B cell (primary cell): ENCODE measurements around the gene CD72. TPM values are rescaled to one million over a fixed set of nuclear protein-coding genes. Genes with fewer than 3 reads are reported as not detected.

Experiments
- ATAC-seq: fragments of 200-7000 bp; cut with Tn5 transposase; one replicate; pipeline ENCODE4 v1.10.0; 2021; ENCODE audit warnings: low read depth, mild to moderate bottlenecking, moderate number of reproducible peaks, moderate library complexity
- CTCF ChIA-PET: fragments of 350-600 bp; sonication (Branson Sonifier 250); formaldehyde crosslinking; loops from one replicate; lab custom pipeline; 2021; ENCODE audit warnings: antibody characterized with exemption, inconsistent platforms; lab: Charles Lee
- POLR2A ChIA-PET: fragments of 350-600 bp; sonication (Branson Sonifier 250); formaldehyde crosslinking; loops from one replicate; lab custom pipeline; 2021; ENCODE audit warnings: antibody characterized with exemption; lab: Charles Lee
- DNase-seq: peaks from one replicate; pipeline ENCODE4 v3.0.0; 2013
- H2AFZ ChIP-seq: 2 replicates; pipeline ENCODE4 v1.6.1; 2012; ENCODE audit warnings: mild to moderate bottlenecking, low read depth, low read length; ENCODE audit not compliant: insufficient read depth, poor library complexity, severe bottlenecking
- H3K27ac ChIP-seq, 2 donors: 1 replicate in 1 of 2; 2 replicates in 1 of 2; pipeline ENCODE4 v1.5.1; 2012 to 2013; ENCODE audit warnings: low read length in 2 of 2, mild to moderate bottlenecking in 2 of 2, moderate library complexity in 1 of 2
- H3K27me3 ChIP-seq, 4 experiments: fragments of 200-600 bp in 1 of 4; sonication (generic) in 1 of 4; replicated peaks in 1 of 4; 1 replicate in 2 of 4; 2 replicates in 2 of 4; pipeline versions ENCODE4 v1.6.1 to v1.7.0; 2013 to 2016; ENCODE audit warnings: low read length in 3 of 4, mild to moderate bottlenecking in 2 of 4, mixed read lengths in 1 of 4, moderate library complexity in 1 of 4; ENCODE audit not compliant: insufficient read depth in 4 of 4, control insufficient read depth in 3 of 4; ENCODE audit errors: control extremely low read depth in 1 of 4
- H3K36me3 ChIP-seq, 2 experiments: replicated peaks in 1 of 2; 1 replicate in 1 of 2; 2 replicates in 1 of 2; pipeline versions ENCODE4 v1.6.1 to v1.7.1; 2013; ENCODE audit warnings: low read length in 1 of 2; ENCODE audit not compliant: insufficient read depth in 2 of 2, control insufficient read depth in 1 of 2; ENCODE audit errors: control extremely low read depth in 1 of 2, extremely low read depth in 1 of 2
- H3K4me1 ChIP-seq, 2 donors: fragments of 200-600 bp in 1 of 2; sonication (generic) in 1 of 2; 1 replicate in 1 of 2; 2 replicates in 1 of 2; pipeline versions ENCODE4 v1.5.1 to v1.6.1; 2013 to 2017; ENCODE audit warnings: low read length in 2 of 2; ENCODE audit not compliant: control insufficient read depth in 2 of 2, insufficient read depth in 2 of 2
- H3K4me2 ChIP-seq: replicated peaks from 2 replicates; pipeline ENCODE3; 2012; ENCODE audit warnings: mild to moderate bottlenecking, low read depth, low read length; ENCODE audit not compliant: poor library complexity, severe bottlenecking
- H3K4me3 ChIP-seq, 5 experiments: fragments of 200-600 bp in 1 of 5; sonication (generic) in 1 of 5; 1 replicate in 3 of 5; 2 replicates in 2 of 5; pipeline versions ENCODE4 v1.5.1 to v1.7.0; 2011 to 2016; ENCODE audit warnings: low read length in 4 of 5, mild to moderate bottlenecking in 4 of 5, low read depth in 2 of 5, control low read depth in 1 of 5, moderate library complexity in 1 of 5; ENCODE audit not compliant: insufficient read depth in 1 of 5; ENCODE audit errors: control extremely low read depth in 1 of 5, extremely low read depth in 1 of 5
- H3K79me2 ChIP-seq: fragments of 200-600 bp; sonication (generic); one replicate; pipeline ENCODE4 v1.6.0; 2016; ENCODE audit warnings: low read length; ENCODE audit not compliant: control insufficient read depth, insufficient read depth
- H3K9ac ChIP-seq: fragments of 200-600 bp; sonication (generic); 2 replicates; pipeline ENCODE4 v1.6.1; 2017; ENCODE audit warnings: mild to moderate bottlenecking, low read length, moderate library complexity
- H3K9me3 ChIP-seq, 3 donors: one replicate each; pipeline versions ENCODE4 v1.6.1 to v1.7.1; 2013; ENCODE audit warnings: low read length in 2 of 3; ENCODE audit not compliant: control insufficient read depth in 2 of 3, insufficient read depth in 1 of 3; ENCODE audit errors: control extremely low read depth in 1 of 3
- H4K20me1 ChIP-seq: 2 replicates; pipeline ENCODE4 v1.6.0; 2012; ENCODE audit warnings: mild to moderate bottlenecking, low read length; ENCODE audit not compliant: insufficient read depth, control insufficient read depth, poor library complexity, severe bottlenecking
- H3K27ac Mint-ChIP-seq: one replicate; pipeline ENCODE4 v1.8.0; 2021; ENCODE audit warnings: mixed read lengths
- H3K27me3 Mint-ChIP-seq: one replicate; pipeline ENCODE4 v1.8.0; 2021; ENCODE audit warnings: mixed read lengths
- H3K4me1 Mint-ChIP-seq: one replicate; pipeline ENCODE4 v1.8.0; 2021; ENCODE audit warnings: mixed read lengths
- H3K4me3 Mint-ChIP-seq: one replicate; pipeline ENCODE4 v1.8.0; 2021; ENCODE audit warnings: mixed read lengths
- H3K9me3 Mint-ChIP-seq: one replicate; pipeline ENCODE4 v1.8.0; 2022; ENCODE audit warnings: mixed read lengths; ENCODE audit not compliant: insufficient read depth
- EZH2 ChIP-seq: IDR thresholded peaks from 2 replicates; pipeline ENCODE4 v1.6.1; 2012; ENCODE audit warnings: borderline replicate concordance, low read depth, mild to moderate bottlenecking, moderate library complexity, low read length; ENCODE audit not compliant: insufficient read depth, poor library complexity, severe bottlenecking
- WGBS: methylation state at CpG from one replicate; pipeline ENCODE4 v1.1.5; 2013; ENCODE audit warnings: missing lambda C conversion rate; ENCODE audit not compliant: insufficient coverage; 5-methylcytosine and 5-hydroxymethylcytosine counted together
- intact Hi-C: fragments of 100-400 bp; cut with micrococcal nuclease; formaldehyde crosslinking; loops from one replicate; pipeline ENCODE4 v1.10.0; 2022
- polyA plus RNA-seq: library from polyadenylated mRNA; depleted of rRNA; stranded (reverse); fragments of >200 nt; gene quantifications from 2 replicates; pipeline ENCODE4 v1.2.3, GENCODE V29; 2012
- total RNA-seq, 2 donors: library from RNA; stranded (reverse); fragments of 120-200 nt in 1 of 2; gene quantifications; 1 replicate in 1 of 2; 2 replicates in 1 of 2; pipeline versions ENCODE4 v1.2.3 to v1.2.4, GENCODE V29; 2013 to 2022
- TF ChIP-seq, protein P1 (sequence below): fragments of 200-600 bp; IDR thresholded peaks from one replicate; pipeline ENCODE4 v1.8.0; 2022; ENCODE audit warnings: antibody characterized with exemption, mild to moderate bottlenecking

The CD72 gene
- total and polyA plus RNA-seq, 2 donors (not counting 1 experiment from before 2014, with no cell fraction given) = 94.6 to 436 TPM

DNA sequence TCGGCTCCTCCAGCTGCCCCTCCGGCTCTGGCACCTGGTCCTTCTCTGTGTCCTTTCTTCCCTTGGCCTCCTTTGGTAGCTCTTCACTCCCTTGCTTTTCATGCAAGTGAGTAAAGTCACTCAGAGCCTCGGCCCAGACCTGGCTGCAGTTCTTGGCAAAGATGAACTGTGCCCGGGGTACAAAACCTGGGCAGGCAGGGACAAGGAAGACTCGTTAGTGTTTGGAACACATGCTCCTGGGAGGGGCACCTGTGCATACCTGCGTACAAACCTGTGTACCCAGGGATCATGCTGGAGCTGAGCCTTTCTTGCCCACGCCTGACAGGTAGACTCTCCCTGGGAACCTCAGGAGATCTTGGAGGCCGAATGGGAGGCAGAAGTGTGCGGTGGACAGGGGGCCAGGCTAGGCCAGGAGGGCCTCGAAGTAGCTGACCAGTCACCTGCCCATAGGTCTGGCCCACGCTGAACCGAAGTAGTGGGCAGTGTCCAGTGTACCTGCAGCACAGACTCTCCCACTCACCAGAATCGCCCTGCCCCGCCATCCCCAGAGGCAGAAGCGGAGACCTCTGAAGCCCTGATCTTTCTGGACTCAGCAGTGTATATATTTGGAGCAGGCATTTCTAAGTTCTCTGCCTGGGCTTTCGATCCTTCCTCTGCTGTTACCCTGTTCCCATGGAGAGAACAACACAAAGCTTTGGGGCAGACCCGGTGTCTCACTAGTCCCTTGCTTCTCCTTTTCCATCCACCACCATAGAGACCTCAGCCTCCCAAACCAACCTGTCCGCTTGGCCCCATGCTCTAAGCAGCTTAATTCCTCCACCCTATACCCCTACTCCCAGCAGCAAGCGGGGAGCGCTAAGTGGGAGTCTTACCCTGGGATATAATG is 55.1 kb downstream of the CD72 start:
- Histone ChIP-seq H3K4me3 (no peak overlapping the region), H3K27ac (no peak overlapping the region), H3K79me2 (no peaks in the 10 kb centered on the region), H3K36me3 (no peaks in the 10 kb centered on the region), H3K4me2 (no peak overlapping the region), H3K9ac (no peak overlapping the region), H3K9me3 (no peaks in the 10 kb centered on the region), H3K4me1 (peaks cover 4 to 5% of the 10 kb centered on the region in 2 donors), H2AFZ (no peak overlapping the region), H3K27me3 (no peaks in the 10 kb centered on the region), H4K20me1 (no peaks in the 10 kb centered on the region)
- Mint-ChIP-seq H3K4me1 (peaks cover 7% of the 10 kb centered on the region), H3K9me3 (no peaks in the 10 kb centered on the region), H3K27ac (no peak overlapping the region), H3K4me3 (no peak overlapping the region), H3K27me3 (no peaks in the 10 kb centered on the region)
- ChIA-PET CTCF (no interaction called here), POLR2A (no interaction called here)
- ATAC-seq (no peak), DNase-seq (no peak)
- intact Hi-C loops = no loop called here
- WGBS = 93% methylated on average over 15 of the region's 20 CpGs
- TF ChIP-seq EZH2 = no peak
- TF ChIP-seq, protein P1, sequence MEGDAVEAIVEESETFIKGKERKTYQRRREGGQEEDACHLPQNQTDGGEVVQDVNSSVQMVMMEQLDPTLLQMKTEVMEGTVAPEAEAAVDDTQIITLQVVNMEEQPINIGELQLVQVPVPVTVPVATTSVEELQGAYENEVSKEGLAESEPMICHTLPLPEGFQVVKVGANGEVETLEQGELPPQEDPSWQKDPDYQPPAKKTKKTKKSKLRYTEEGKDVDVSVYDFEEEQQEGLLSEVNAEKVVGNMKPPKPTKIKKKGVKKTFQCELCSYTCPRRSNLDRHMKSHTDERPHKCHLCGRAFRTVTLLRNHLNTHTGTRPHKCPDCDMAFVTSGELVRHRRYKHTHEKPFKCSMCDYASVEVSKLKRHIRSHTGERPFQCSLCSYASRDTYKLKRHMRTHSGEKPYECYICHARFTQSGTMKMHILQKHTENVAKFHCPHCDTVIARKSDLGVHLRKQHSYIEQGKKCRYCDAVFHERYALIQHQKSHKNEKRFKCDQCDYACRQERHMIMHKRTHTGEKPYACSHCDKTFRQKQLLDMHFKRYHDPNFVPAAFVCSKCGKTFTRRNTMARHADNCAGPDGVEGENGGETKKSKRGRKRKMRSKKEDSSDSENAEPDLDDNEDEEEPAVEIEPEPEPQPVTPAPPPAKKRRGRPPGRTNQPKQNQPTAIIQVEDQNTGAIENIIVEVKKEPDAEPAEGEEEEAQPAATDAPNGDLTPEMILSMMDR = no peak
